ENCODE measurements around the gene DAW1.

The DAW1 gene

GRCh38 chr2:227862227-227862740 lies 9.1 kb upstream of the DAW1 start:
- peak; percentile 56 for DNase-seq

GRCh38 chr2:227862741-227863588 lies 8.5 kb upstream of the DAW1 start:
- DNase-seq: peak; percentile 90

- no peak for DNase-seq
These were observed 7.2 kb upstream of the DAW1 start for GRCh38 chr2:227864161-227864756.

- no peak for DNase-seq
These were observed 6.1 kb upstream of the DAW1 start for GRCh38 chr2:227865291-227865690.

GRCh38 chr2:227867386-227867785 lies 4.0 kb upstream of the DAW1 start:
- DNase-seq: no peak

- peak; percentile 92 for DNase-seq
These were observed 589 bp upstream of the DAW1 start for GRCh38 chr2:227870710-227871374.

GRCh38 chr2:227872676-227873075 lies 1.2 kb downstream of the DAW1 start:
- DNase-seq: no peak

GRCh38 chr2:227876300-227876801 lies 4.9 kb downstream of the DAW1 start:
- peak; percentile 51 for DNase-seq

GRCh38 chr2:227877421-227878310 lies 6.2 kb downstream of the DAW1 start:
- no peak for DNase-seq

GRCh38 chr2:227880460-227880859 lies 9.0 kb downstream of the DAW1 start:
- no peak for DNase-seq

- DNase-seq: peak; percentile 26
These were observed 10.6 kb downstream of the DAW1 start for GRCh38 chr2:227881866-227882517.

GRCh38 chr2:227884511-227884947 lies 13.1 kb downstream of the DAW1 start:
- DNase-seq: peak; percentile 75

GRCh38 chr2:227886149-227886548 lies 14.7 kb downstream of the DAW1 start:
- DNase-seq: no peak

- DNase-seq: no peak
These were observed 16.9 kb downstream of the DAW1 start for GRCh38 chr2:227888289-227888688.

- DNase-seq: no peak
These were observed 17.9 kb downstream of the DAW1 start for GRCh38 chr2:227889336-227889735.

GRCh38 chr2:227890495-227891079 lies 19.2 kb downstream of the DAW1 start:
- DNase-seq: peak; percentile 49

GRCh38 chr2:227891673-227892072 lies 20.2 kb downstream of the DAW1 start:
- no peak for DNase-seq

- DNase-seq: no peak
These were observed 31.9 kb downstream of the DAW1 start for GRCh38 chr2:227903381-227903780.

GRCh38 chr2:227906991-227907390 lies 35.6 kb downstream of the DAW1 start:
- DNase-seq: no peak

GRCh38 chr2:227908266-227909054 lies 37.0 kb downstream of the DAW1 start:
- DNase-seq: peak; percentile 14

- no peak for DNase-seq
These were observed 42.9 kb downstream of the DAW1 start for GRCh38 chr2:227914362-227914761.

Measured in EL (cell line).